Body of pancreas (tissue), 4 donors: ENCODE data around the gene ACSL6. TPM values are rescaled to one million over a fixed set of nuclear protein-coding genes. Genes with fewer than 3 reads are reported as not detected.

Source experiments
- ATAC-seq: fragments of 150-250 bp; one replicate; pipeline ENCODE4 v1.9.1; 2016
- DNase-seq, 4 donors: peaks; one replicate each; pipeline ENCODE4 v3.0.0-alpha.2; 2019
- H3K27ac ChIP-seq, 4 donors: fragments of 200-600 bp; sonication (generic); 1 replicate in 3 of 4; 2 replicates in 1 of 4; pipeline versions ENCODE4 v1.5.1 to v1.6.1; 2016 to 2019; ENCODE audit warnings: mild to moderate bottlenecking in 1 of 4, mixed read lengths in 1 of 4, moderate library complexity in 1 of 4
- H3K27me3 ChIP-seq, 2 donors: fragments of 200-600 bp; sonication (generic); one replicate each; pipeline ENCODE4 v1.6.0; 2016; ENCODE audit warnings: mild to moderate bottlenecking in 1 of 2
- H3K36me3 ChIP-seq, 2 donors: fragments of 200-600 bp; sonication (generic); replicated peaks in 1 of 2; 2 replicates each; pipeline ENCODE4 v1.5.1; 2016; ENCODE audit warnings: low read depth in 2 of 2; ENCODE audit not compliant: insufficient read depth in 1 of 2
- H3K4me1 ChIP-seq: fragments of 200-600 bp; sonication (generic); one replicate; pipeline ENCODE4 v1.6.0; 2016
- H3K4me3 ChIP-seq, 2 donors: fragments of 200-600 bp; sonication (generic); 1 replicate in 1 of 2; 2 replicates in 1 of 2; pipeline ENCODE4 v1.5.1; 2016 to 2019
- H3K9me3 ChIP-seq, 3 donors: fragments of 200-600 bp; sonication (generic); 1 replicate in 2 of 3; 2 replicates in 1 of 3; pipeline ENCODE4 v1.5.1; 2016
- POLR2A ChIP-seq, 3 donors: fragments of 450-650 bp; IDR thresholded peaks; one replicate each; pipeline ENCODE4 v1.6.1; 2016; ENCODE audit warnings: antibody characterized with exemption in 3 of 3, mild to moderate bottlenecking in 2 of 3
- WGBS, 2 donors: methylation state at CpG; one replicate each; pipeline ENCODE4 v1.1.5; 2017; 5-methylcytosine and 5-hydroxymethylcytosine counted together
- intact Hi-C: fragments of 100-400 bp; cut with DNase I; formaldehyde crosslinking; loops from one replicate; pipeline ENCODE4 v1.15.1; 2023
- total RNA-seq, 2 donors: library from RNA; depleted of rRNA; stranded (reverse); fragments of >200 nt; gene quantifications; one replicate each; pipeline ENCODE4 v1.1.0, GENCODE V29; 2016
- TF ChIP-seq, protein P1 (sequence below), 7 experiments: fragments of 450-650 bp in 4 of 7; fragments of 200-600 bp in 3 of 7; sonication (generic) in 3 of 7; IDR thresholded peaks; one replicate each; pipeline ENCODE4 v1.5.1; 2016 to 2019; ENCODE audit warnings: antibody characterized with exemption in 7 of 7

ACSL6 gene
- total RNA-seq, 2 donors from 2014 or later, result 2.0 to 2.1 TPM

DNA sequence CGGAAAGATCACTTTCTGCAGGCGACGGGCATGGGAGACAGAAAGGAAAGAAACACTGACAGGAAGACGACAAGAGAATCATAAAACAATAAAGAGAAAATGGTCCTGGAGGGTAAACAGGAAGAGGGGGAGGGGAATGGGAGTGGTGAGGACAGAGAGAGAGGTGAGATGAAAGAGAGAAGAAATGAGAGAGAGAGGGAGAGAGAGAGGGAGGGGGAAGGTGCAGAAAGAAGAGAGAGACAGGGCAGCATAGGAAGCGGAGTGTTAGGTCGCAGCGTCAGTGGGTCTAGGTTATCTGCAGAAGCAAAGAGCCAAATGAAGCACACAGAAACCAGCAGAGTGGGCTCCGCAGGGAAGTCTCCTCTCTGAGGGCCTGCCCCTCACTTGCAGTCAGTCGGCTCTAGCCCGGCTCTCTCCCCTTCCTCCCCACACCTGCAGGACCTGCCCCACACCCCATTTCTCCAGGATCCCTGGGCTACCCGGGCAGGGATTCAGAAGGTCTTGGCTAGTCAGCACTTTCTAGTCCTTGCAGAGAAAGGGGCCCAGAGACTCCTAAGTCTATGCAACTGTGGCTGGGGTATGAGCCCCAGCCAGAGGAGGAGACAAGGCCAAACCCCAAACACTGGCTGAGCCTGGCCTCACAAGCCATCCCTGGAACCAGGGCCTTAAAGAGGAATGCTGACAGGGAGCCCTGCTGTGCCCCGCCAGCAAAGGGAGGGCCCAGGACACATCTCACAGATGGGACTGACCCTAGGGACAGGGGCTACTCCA is 36.3 kb downstream of the ACSL6 start:
- 74% methylated on average over 9 to 12 of the region's 12 CpGs for WGBS, 2 donors
- ATAC-seq (no peak), DNase-seq (no peak)
- Histone ChIP-seq H3K4me1 (no peaks in the 10 kb centered on the region), H3K36me3 (no peaks in the 10 kb centered on the region), H3K27ac (no peak overlapping the region), H3K4me3 (no peak overlapping the region), H3K27me3 (no peaks in the 10 kb centered on the region), H3K9me3 (no peaks in the 10 kb centered on the region)
- TF ChIP-seq POLR2A (IDR thresholded peaks at IDR 0.05), result no peak
- TF ChIP-seq, protein P1, sequence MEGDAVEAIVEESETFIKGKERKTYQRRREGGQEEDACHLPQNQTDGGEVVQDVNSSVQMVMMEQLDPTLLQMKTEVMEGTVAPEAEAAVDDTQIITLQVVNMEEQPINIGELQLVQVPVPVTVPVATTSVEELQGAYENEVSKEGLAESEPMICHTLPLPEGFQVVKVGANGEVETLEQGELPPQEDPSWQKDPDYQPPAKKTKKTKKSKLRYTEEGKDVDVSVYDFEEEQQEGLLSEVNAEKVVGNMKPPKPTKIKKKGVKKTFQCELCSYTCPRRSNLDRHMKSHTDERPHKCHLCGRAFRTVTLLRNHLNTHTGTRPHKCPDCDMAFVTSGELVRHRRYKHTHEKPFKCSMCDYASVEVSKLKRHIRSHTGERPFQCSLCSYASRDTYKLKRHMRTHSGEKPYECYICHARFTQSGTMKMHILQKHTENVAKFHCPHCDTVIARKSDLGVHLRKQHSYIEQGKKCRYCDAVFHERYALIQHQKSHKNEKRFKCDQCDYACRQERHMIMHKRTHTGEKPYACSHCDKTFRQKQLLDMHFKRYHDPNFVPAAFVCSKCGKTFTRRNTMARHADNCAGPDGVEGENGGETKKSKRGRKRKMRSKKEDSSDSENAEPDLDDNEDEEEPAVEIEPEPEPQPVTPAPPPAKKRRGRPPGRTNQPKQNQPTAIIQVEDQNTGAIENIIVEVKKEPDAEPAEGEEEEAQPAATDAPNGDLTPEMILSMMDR (IDR thresholded peaks at IDR 0.05), result no peak
- intact Hi-C loops, result no loop called here

DNA sequence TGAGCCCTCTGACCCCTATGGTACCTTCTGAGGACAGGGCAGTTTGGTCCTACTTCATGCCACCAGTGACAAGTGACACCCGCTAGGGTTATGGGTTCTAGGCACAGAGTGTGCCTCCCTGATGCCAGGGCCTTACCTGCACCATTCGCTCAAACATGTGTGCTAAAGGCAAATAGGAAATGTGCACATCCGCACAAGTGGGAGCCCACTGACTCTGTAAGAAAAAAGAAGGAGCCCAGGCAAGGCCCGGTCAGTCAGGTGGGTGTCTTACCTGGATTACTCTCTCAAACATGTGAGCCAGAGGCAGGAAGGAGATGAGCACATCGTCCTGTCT is 36.9 kb downstream of the ACSL6 start:
- no peaks in the 10 kb centered on the region for H3K27me3 ChIP-seq
- no peaks in the 10 kb centered on the region for H3K9me3 ChIP-seq
- intact Hi-C loops, result no loop called here
- TF ChIP-seq, protein P1 (IDR thresholded peaks at IDR 0.05), result no peak
- no peak for TF ChIP-seq POLR2A (IDR thresholded peaks at IDR 0.05)
- H3K4me1 ChIP-seq, result no peaks in the 10 kb centered on the region
- no peak for DNase-seq
- H3K27ac ChIP-seq, result no peak overlapping the region
- 83 to 84% methylated on average over 4 to 5 of the region's 5 CpGs for WGBS, 2 donors
- H3K4me3 ChIP-seq, result no peak overlapping the region
- no peak for ATAC-seq
- H3K36me3 ChIP-seq, result no peaks in the 10 kb centered on the region

DNA sequence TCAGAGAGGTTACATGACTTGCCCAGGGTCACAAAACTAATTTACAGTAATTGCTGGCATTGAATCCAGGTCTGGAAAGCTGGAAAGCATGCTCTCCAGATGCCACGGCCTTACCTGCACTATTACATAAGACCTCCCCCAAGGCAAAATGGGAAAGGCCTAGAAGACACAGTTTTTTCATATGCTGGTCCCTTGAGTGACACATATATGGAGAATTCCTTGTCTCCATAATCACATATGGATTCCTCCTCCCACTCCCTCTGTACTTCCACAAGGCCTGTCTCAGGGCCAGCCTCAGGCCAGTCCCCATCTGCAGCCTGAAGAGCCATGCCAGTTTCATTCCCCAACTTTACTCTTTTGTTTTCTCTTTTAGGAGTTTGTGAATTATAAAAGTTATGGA is 37.4 kb downstream of the ACSL6 start:
- Histone ChIP-seq H3K27ac (no peak overlapping the region), H3K9me3 (no peaks in the 10 kb centered on the region), H3K4me3 (no peak overlapping the region), H3K27me3 (no peaks in the 10 kb centered on the region), H3K36me3 (no peaks in the 10 kb centered on the region), H3K4me1 (no peaks in the 10 kb centered on the region)
- WGBS, 2 donors, result 85 to 88% methylated on average over 1 of the region's 1 CpG
- intact Hi-C loops, result no loop called here
- no peak for DNase-seq
- TF ChIP-seq, protein P1 (IDR thresholded peaks at IDR 0.05), result no peak
- no peak for TF ChIP-seq POLR2A (IDR thresholded peaks at IDR 0.05)
- ATAC-seq, result no peak

DNA sequence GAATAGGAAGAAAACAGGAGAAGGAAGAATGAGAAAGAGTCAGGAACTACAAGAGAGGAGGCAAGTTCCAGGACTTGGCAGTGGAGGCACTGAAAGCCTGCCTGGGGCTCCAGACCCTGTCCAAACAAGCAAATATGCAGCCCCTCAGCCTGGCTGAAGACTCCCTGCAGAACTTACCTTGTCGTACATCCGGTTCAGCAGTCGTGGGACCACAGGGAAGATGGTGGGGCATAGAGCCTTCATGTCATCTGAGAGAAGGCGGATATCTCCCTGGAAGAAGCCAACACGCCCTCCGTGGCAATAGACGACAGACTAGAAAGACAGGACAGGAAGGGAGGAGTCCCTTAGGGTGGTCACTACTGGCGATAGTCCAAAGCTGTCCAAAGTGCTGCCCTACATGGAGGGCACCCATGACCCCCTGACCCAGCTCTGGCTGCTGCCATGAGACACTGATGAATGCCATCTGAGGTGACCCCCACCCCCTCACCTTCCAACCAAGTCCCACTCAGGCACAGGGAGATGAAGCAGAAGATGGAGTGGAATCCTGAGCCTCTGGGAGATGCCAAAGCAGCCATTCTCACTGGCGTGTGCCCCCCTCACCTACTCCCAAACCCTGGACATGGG is 38.3 kb downstream of the ACSL6 start:
- H3K27me3 ChIP-seq, result no peaks in the 10 kb centered on the region
- H3K9me3 ChIP-seq, result no peaks in the 10 kb centered on the region
- TF ChIP-seq, protein P1 (IDR thresholded peaks at IDR 0.05), result no peak
- no peak for TF ChIP-seq POLR2A (IDR thresholded peaks at IDR 0.05)
- no peaks in the 10 kb centered on the region for H3K36me3 ChIP-seq
- intact Hi-C loops, result no loop called here
- no peak for DNase-seq
- H3K4me3 ChIP-seq, result no peak overlapping the region
- H3K4me1 ChIP-seq, result no peaks in the 10 kb centered on the region
- WGBS, 2 donors, result 81 to 86% methylated on average over 8 to 9 of the region's 9 CpGs
- H3K27ac ChIP-seq, result no peak overlapping the region
- no peak for ATAC-seq
